NCI-H2107 (cell line): ENCODE data around the gene STX7.

Experiments
- DNase-seq: peaks from one replicate; lab custom pipeline; 2025; lab: John Stamatoyannopoulos, UW

STX7 gene

DNA sequence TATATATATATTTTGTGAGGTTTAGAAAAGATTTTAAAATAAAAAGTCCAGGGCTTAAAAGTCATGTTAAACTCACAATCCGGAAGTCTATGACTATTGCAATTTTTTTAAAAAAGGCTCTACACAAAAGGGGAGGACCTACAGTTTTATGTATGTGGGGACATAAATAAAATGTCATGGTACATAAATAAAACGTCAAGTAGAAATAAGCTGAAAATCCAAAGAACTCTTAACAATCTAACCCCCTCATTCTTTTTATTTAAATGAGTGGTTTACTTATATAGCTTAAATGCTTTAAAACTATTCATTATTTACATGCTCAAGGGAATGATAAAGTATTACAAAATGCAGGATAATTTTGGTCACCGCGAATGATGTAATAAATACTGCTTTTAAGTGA is 36.2 kb downstream of the STX7 start:
- no peak for DNase-seq

DNA sequence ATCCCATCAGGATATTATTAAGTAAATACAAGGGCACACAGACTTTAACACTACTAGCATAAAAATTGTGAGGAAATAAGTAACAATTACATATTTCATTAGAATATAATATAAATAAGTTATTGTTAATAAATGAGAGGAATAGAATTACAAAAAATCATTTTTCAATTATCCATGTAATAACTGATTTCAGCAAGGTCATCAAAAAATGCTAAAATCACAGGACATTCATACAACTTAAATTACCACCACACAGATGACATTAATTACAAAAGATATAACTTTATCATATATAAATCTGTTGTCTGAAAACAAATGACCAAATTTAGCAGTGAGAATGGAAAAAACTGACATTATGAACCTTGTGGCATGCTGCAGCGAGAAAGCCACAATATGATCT is 37.0 kb downstream of the STX7 start:
- DNase-seq = no peak

- DNase-seq = no peak
Measured at GRCh38 chr6:132471787-132472186, 41.1 kb downstream of the STX7 start.

GRCh38 chr6:132466952-132467351 is 46.0 kb downstream of the STX7 start:
- no peak for DNase-seq

DNA sequence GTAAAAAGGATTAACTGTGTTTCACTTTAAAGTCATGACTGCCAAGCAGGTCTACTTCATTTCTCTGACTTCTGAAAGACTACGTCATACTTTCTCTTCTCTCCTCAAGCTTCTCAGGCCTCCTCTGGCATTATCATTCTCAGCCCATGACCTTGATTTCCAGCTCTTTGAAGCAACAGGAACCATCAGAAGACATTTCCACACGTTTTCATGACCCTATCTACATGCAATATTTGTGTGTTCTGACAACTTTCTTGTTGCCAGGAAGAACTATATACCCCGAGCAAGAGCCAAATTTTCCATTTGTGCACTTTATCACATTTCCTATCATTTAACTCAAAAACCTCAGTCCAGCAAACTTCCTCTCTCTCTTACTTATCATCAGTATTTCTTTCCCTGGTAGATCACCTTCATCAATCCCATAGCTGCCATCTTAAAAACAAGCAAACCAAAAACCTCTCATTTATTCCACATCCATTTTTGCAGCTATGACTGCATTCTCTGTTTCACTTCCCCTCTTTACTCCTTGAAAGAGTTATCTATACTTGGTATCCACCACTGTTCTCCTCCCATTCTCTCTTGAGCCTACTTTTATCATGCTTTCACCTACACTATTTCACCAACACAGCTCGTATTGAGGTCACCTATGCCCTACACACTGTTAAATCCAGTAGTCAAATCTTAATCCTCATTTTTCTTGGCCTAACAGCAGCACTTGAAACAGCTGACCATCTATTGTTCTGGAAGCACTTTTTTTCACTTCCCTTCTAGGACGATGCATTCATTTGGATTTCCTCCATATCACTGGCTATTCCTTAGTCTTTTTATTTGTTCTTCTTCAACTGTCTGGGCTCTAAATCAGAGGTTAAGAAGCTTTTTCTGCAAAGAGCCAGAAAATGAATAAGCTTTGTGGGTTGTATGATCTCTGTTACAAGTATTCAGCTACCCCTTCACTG is 47.1 kb downstream of the STX7 start:
- DNase-seq = no peak

DNA sequence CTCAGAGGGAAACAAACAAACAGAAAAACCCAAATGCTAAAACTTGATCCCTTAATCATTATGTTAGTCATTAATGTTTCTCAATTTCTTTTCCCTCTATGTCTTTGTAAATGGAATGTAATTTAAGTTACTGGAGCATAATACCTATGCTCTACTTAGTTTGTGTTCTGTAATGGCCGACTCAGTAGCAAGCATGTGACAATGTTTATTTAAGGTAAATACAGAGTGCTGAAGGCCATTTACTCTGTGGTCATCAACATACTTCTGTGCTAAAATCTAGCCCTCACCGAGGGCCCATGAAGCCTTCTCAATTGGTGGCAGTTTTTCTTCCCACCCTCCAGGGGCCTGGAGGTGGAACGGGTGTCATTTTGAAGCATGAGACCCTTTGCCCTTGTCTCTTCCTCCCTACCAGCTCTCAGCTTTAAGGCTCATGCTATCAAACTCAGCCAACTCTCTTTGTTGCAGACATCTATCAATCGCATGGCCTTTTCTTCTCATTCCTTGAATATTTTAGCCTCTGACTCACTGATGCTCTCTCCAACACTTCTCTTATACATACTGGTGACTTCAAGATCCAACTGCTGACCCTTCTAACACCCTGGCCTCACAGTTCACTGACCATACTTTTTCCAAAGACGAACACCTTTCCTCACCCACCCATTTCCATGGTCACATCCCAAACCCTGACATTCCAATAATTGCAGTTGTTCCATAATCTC is 48.2 kb downstream of the STX7 start:
- DNase-seq = no peak

GRCh38 chr6:132461958-132462357 is 51.0 kb downstream of the STX7 start:
- no peak for DNase-seq

GRCh38 chr6:132459605-132459952 is 53.3 kb downstream of the STX7 start:
- no peak for DNase-seq

GRCh38 chr6:132458887-132459604 is 53.9 kb downstream of the STX7 start:
- no peak for DNase-seq

DNA sequence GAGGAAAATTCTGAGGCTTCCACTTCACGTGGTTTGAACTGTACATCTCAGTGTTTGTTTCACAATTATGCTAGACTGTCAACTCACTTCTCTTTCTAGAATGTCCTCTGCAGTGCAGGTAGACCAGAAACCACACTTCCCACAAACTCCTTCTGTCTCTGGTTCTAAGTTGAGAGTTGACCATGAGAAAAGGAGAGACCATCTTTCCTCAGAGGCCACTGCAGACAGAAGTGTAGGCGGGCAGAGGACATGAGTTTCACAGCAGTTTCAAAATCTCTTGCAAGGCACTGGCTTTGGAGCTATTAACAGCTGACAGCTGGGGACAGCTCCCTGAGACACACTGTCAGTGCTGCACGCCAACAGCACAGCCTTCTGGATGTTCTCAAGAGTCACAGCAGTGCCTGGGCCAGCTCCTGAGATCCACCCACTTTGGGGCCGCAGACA is 56.2 kb downstream of the STX7 start:
- DNase-seq = no peak

- DNase-seq = no peak
Measured at GRCh38 chr6:132446855-132447241, 66.1 kb downstream of the STX7 start.

DNA sequence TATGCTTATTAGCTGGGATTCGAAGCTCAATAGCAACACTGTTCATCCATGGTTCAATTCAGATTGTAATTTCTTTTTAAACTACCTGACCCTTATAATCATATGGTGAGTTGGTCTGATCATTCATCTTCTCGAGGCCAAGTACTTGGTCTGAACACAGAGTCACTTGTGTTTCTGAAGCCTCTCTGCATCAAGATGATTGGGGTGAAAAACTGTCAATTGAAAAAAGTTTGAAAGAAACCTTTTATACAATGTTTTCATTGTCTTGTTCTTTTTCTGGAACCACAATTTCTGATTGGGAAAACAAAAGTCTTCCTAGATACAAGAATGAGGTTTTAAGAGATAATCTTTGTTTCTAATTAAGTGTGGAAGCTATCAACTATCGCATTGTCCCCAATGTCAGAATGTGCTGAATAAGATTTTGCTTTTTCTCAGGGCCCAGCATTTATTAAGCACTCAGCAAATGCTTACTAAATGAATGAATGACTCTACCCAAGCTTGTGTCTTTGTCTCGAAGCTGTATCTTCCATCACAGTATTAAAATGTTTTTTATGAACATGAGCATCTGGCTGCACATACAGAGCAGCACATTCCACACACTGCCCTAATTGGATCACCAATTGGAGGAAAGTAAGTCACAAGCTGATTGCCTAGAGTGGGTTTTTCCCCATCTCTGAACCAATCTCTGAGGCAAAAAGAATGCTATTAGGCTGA is 66.6 kb downstream of the STX7 start:
- DNase-seq = no peak

GRCh38 chr6:132445201-132445951 is 67.5 kb downstream of the STX7 start:
- no peak for DNase-seq

- no peak for DNase-seq
Measured at GRCh38 chr6:132443206-132443605, 69.7 kb downstream of the STX7 start.

GRCh38 chr6:132430110-132430509 is 82.8 kb downstream of the STX7 start:
- DNase-seq = no peak

GRCh38 chr6:132425176-132425575 is 87.7 kb downstream of the STX7 start:
- peak; percentile 4 for DNase-seq

- DNase-seq = no peak
Measured at GRCh38 chr6:132423839-132424238, 89.1 kb downstream of the STX7 start.

GRCh38 chr6:132418235-132418965 is 94.5 kb downstream of the STX7 start:
- DNase-seq = no peak

DNA sequence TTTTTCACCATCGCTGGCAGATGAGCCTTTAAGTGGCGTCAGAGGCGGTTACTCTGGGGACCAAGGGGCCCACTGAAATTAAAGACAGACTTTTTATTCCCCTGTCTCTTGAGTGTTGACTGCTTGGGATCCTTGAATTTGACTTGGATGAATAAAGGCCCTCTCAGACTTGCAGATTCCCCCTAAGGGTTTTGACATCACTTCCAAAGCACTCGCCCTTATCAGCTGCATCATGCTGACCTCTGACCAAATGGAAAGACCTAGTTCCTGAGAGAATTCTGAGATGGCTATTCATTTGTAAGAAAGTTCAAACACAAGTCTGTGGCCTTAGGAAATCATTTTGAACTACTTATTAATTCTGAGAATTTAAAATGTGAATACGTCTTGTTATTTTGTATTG is 98.2 kb downstream of the STX7 start:
- DNase-seq = no peak

GRCh38 chr6:132414322-132414721 is 98.6 kb downstream of the STX7 start:
- DNase-seq = no peak

GRCh38 chr6:132413499-132413802 is 99.5 kb downstream of the STX7 start:
- no peak for DNase-seq
